Cardiac muscle cell (in vitro differentiated cells and primary cell): Measurements from ENCODE around the gene ZNF821. TPM values are rescaled to one million over a fixed set of nuclear protein-coding genes. Genes with fewer than 3 reads are reported as not detected.

Experiments used
- DNase-seq, 2 donors: peaks; one replicate each; pipeline versions ENCODE4 v3.0.0 to v3.0.0-alpha.2; 2010 to 2017; ENCODE audit warnings: low read depth in 1 of 2, low spot score in 1 of 2
- H3K27ac ChIP-seq: fragments of 200-600 bp; sonication (generic); 2 replicates; pipeline ENCODE4 v1.5.1; 2016
- H3K27me3 ChIP-seq: fragments of 200-600 bp; sonication (generic); 2 replicates; pipeline ENCODE4 v1.6.0; 2016; ENCODE audit warnings: control low read depth
- H3K36me3 ChIP-seq: fragments of 200-600 bp; sonication (generic); 2 replicates; pipeline ENCODE4 v1.5.1; 2016; ENCODE audit warnings: control low read depth
- H3K4me1 ChIP-seq: fragments of 200-600 bp; sonication (generic); 2 replicates; pipeline ENCODE4 v1.8.1; 2017; ENCODE audit warnings: low read depth, mild to moderate bottlenecking, mixed run types
- H3K4me3 ChIP-seq: fragments of 200-600 bp; sonication (generic); 2 replicates; pipeline ENCODE4 v1.5.1; 2016; ENCODE audit warnings: mild to moderate bottlenecking
- H3K9me3 ChIP-seq: fragments of 200-600 bp; sonication (generic); 2 replicates; pipeline ENCODE4 v1.5.1; 2017; ENCODE audit warnings: low read depth, mild to moderate bottlenecking, control low read depth
- CTCF ChIP-seq: IDR thresholded peaks from 2 replicates; pipeline ENCODE4 v1.5.1; 2012; ENCODE audit warnings: low read depth, mild to moderate bottlenecking, low read length
- polyA plus RNA-seq: library from polyadenylated mRNA; unstranded; fragments of >200 nt; fragmentation: Nextera tagmentation; extraction: Ambion mirVana; gene quantifications from 2 replicates; pipeline ENCODE4 v1.2.1, GENCODE V29; 2016
- total RNA-seq: library from RNA; depleted of rRNA; stranded (reverse); fragments of >200 nt; gene quantifications from 2 replicates; pipeline ENCODE4 v1.2.3, GENCODE V29; 2016

Gene ZNF821
- total and polyA plus RNA-seq, 2 experiments from 2014 or later, result 19.6 to 24.9 TPM

- peak overlapping the region; percentile 93 for H3K27ac ChIP-seq
- no peaks in the 10 kb centered on the region for H3K9me3 ChIP-seq
- no peaks in the 10 kb centered on the region for H3K27me3 ChIP-seq
- H3K36me3 ChIP-seq, result no peaks in the 10 kb centered on the region
- peaks cover 7% of the 10 kb centered on the region for H3K4me1 ChIP-seq
- H3K4me3 ChIP-seq, result peak overlapping the region; percentile 85
- peak; percentile 50 to 69 for DNase-seq
- TF ChIP-seq CTCF, result no peak
Measured at GRCh38 chr16:71894229-71894920, 10.4 kb upstream of the ZNF821 start.

GRCh38 chr16:71893888-71894228, 9.9 kb upstream of the ZNF821 start:
- DNase-seq, result no peak
- Histone ChIP-seq H3K27ac (peak overlapping the region; percentile 93), H3K27me3 (no peaks in the 10 kb centered on the region), H3K4me3 (peak overlapping the region; percentile 85), H3K9me3 (no peaks in the 10 kb centered on the region), H3K4me1 (peaks cover 7% of the 10 kb centered on the region), H3K36me3 (no peaks in the 10 kb centered on the region)
- TF ChIP-seq CTCF, result no peak

GRCh38 chr16:71889147-71889546, 5.2 kb upstream of the ZNF821 start:
- no peaks in the 10 kb centered on the region for H3K36me3 ChIP-seq
- H3K9me3 ChIP-seq, result no peaks in the 10 kb centered on the region
- DNase-seq, result no peak
- no peaks in the 10 kb centered on the region for H3K27me3 ChIP-seq
- no peak overlapping the region for H3K4me3 ChIP-seq
- no peaks in the 10 kb centered on the region for H3K4me1 ChIP-seq
- no peak overlapping the region for H3K27ac ChIP-seq
- no peak for TF ChIP-seq CTCF

- no peak overlapping the region for H3K4me3 ChIP-seq
- DNase-seq, result no peak
Measured at GRCh38 chr16:71885261-71885650, 1.3 kb upstream of the ZNF821 start.

GRCh38 chr16:71883168-71883848, 674 bp downstream of the ZNF821 start:
- H3K27me3 ChIP-seq, result no peaks in the 10 kb centered on the region
- DNase-seq, result peak; percentile 11 to 69
- TF ChIP-seq CTCF, result no peak
- H3K27ac ChIP-seq, result peak overlapping the region; percentile 91
- H3K4me3 ChIP-seq, result peak overlapping the region; percentile 95
- H3K9me3 ChIP-seq, result no peaks in the 10 kb centered on the region
- peaks cover 18% of the 10 kb centered on the region for H3K36me3 ChIP-seq
- peaks cover 7% of the 10 kb centered on the region for H3K4me1 ChIP-seq

More at GRCh38 chr16:71885261-71885650, 1.3 kb upstream of the ZNF821 start:
- peaks cover 9% of the 10 kb centered on the region for H3K36me3 ChIP-seq
- no peaks in the 10 kb centered on the region for H3K27me3 ChIP-seq
- TF ChIP-seq CTCF, result no peak
- H3K4me1 ChIP-seq, result peaks cover 7% of the 10 kb centered on the region
- no peak overlapping the region for H3K27ac ChIP-seq
- no peaks in the 10 kb centered on the region for H3K9me3 ChIP-seq
